OCI-LY3 (cell line): ENCODE measurements around the gene DOCK2.
A peak's percentile ranks its signal among the peaks of the same experiment; 100 is the strongest.

Experiments
- H2AFZ ChIP-seq: fragments of 200-600, 300-600 bp; shearing (Covaris generic); 2 replicates; pipeline ENCODE4 v1.6.0; 2014; ENCODE audit warnings: antibody characterized with exemption, low read depth, low read length
- H3K27ac ChIP-seq: fragments of 200-600, 300-600 bp; sonication (generic); 2 replicates; pipeline ENCODE4 v1.5.1; 2014; ENCODE audit warnings: mild to moderate bottlenecking, low read length, moderate library complexity, mixed read lengths
- H3K27me3 ChIP-seq: fragments of 200-600, 300-600 bp; sonication (generic); 2 replicates; pipeline ENCODE4 v1.6.1; 2014; ENCODE audit warnings: low read depth, low read length, mixed read lengths
- H3K36me3 ChIP-seq: fragments of 200-600, 300-600 bp; sonication (generic); replicated peaks from 2 replicates; pipeline ENCODE3; 2014; ENCODE audit warnings: low read depth, low read length, mixed read lengths
- H3K4me1 ChIP-seq: fragments of 300-600, 200-600 bp; sonication (generic); 2 replicates; pipeline ENCODE4 v1.6.1; 2014; ENCODE audit warnings: low read length, mixed read lengths
- H3K4me2 ChIP-seq: fragments of 200-600, 300-600 bp; sonication (generic); 2 replicates; pipeline ENCODE4 v1.6.1; 2014; ENCODE audit warnings: low read length, mixed read lengths
- H3K4me3 ChIP-seq: fragments of 300-600, 200-600 bp; sonication (generic); 2 replicates; pipeline ENCODE4 v1.5.1; 2014; ENCODE audit warnings: antibody characterized with exemption, mild to moderate bottlenecking, low read length, moderate library complexity
- H3K79me2 ChIP-seq: fragments of 300-600, 200-600 bp; shearing (Covaris generic); 2 replicates; pipeline ENCODE4 v1.6.1; 2014; ENCODE audit warnings: mild to moderate bottlenecking, low read length, mixed read lengths
- H3K9ac ChIP-seq: fragments of 300-600, 200-600 bp; shearing (Covaris generic); 2 replicates; pipeline ENCODE4 v1.6.0; 2014; ENCODE audit warnings: mild to moderate bottlenecking, low read length, moderate library complexity
- H3K9me3 ChIP-seq: fragments of 200-600, 300-600 bp; shearing (Covaris generic); 2 replicates; pipeline ENCODE4 v1.6.1; 2014; ENCODE audit warnings: low read length, mixed read lengths; ENCODE audit not compliant: insufficient read depth
- H4K20me1 ChIP-seq: fragments of 200-600, 300-600 bp; sonication (generic); 2 replicates; pipeline ENCODE4 v1.6.1; 2016; ENCODE audit warnings: low read length, mixed read lengths; ENCODE audit not compliant: insufficient read depth
- CTCF ChIP-seq: fragments of 200-600, 300-600 bp; sonication (generic); IDR thresholded peaks from 2 replicates; pipeline ENCODE4 v1.5.1; 2014; ENCODE audit warnings: antibody characterized with exemption, low read length, low read depth
- EZH2phosphoT487 ChIP-seq: fragments of 200-600 bp; shearing (Covaris generic); IDR thresholded peaks from 2 replicates; pipeline ENCODE4 v1.6.1; 2018; ENCODE audit warnings: antibody characterized with exemption, mixed run types, low read depth

DOCK2 gene

GRCh38 chr5:169636477-169637084 is 494 bp upstream of the DOCK2 start:
- peak overlapping the region; percentile 89 for H2AFZ ChIP-seq

GRCh38 chr5:169637549-169638121 is 560 bp downstream of the DOCK2 start:
- H3K4me2 ChIP-seq, result peak overlapping the region; percentile 99

More at GRCh38 chr5:169636477-169637084, 494 bp upstream of the DOCK2 start:
- peaks cover 16% of the 10 kb centered on the region for H3K4me1 ChIP-seq
- no peak for TF ChIP-seq CTCF
- no peak for TF ChIP-seq EZH2phosphoT487
- peak overlapping the region; percentile 86 for H3K4me3 ChIP-seq
- H3K36me3 ChIP-seq, result peaks cover 28% of the 10 kb centered on the region
- H3K4me2 ChIP-seq, result peak overlapping the region; percentile 99
- H3K9me3 ChIP-seq, result peaks cover 8% of the 10 kb centered on the region; the same call in 1 of the 2 replicates
- H3K9ac ChIP-seq, result peak overlapping the region; percentile 97
- peaks cover 45% of the 10 kb centered on the region for H3K79me2 ChIP-seq
- H3K27me3 ChIP-seq, result no peaks in the 10 kb centered on the region
- H3K27ac ChIP-seq, result peak overlapping the region; percentile 89
- H4K20me1 ChIP-seq, result peaks cover 36% of the 10 kb centered on the region

GRCh38 chr5:169641253-169641652 is 4.2 kb downstream of the DOCK2 start:
- peaks cover 77% of the 10 kb centered on the region for H4K20me1 ChIP-seq
- no peak overlapping the region for H3K27ac ChIP-seq
- TF ChIP-seq EZH2phosphoT487, result no peak
- no peak for TF ChIP-seq CTCF
- H3K27me3 ChIP-seq, result no peaks in the 10 kb centered on the region
- H3K4me1 ChIP-seq, result peaks cover 15% of the 10 kb centered on the region
- peaks cover 8% of the 10 kb centered on the region; the same call in 1 of the 2 replicates for H3K9me3 ChIP-seq
- H3K9ac ChIP-seq, result no peak overlapping the region
- no peak overlapping the region for H3K4me2 ChIP-seq
- H2AFZ ChIP-seq, result no peak overlapping the region
- peaks cover 92% of the 10 kb centered on the region for H3K79me2 ChIP-seq
- H3K36me3 ChIP-seq, result peaks cover 35% of the 10 kb centered on the region
- no peak overlapping the region for H3K4me3 ChIP-seq

More at GRCh38 chr5:169637549-169638121, 560 bp downstream of the DOCK2 start:
- Histone ChIP-seq H3K27me3 (no peaks in the 10 kb centered on the region), H3K4me3 (peak overlapping the region; percentile 86), H3K36me3 (peaks cover 28% of the 10 kb centered on the region), H3K9me3 (peaks cover 8% of the 10 kb centered on the region; the same call in 1 of the 2 replicates), H3K27ac (peak overlapping the region; percentile 89), H4K20me1 (peaks cover 46% of the 10 kb centered on the region), H3K79me2 (peaks cover 56% of the 10 kb centered on the region), H3K4me1 (peaks cover 16% of the 10 kb centered on the region), H2AFZ (peak overlapping the region; percentile 70; the same call in 1 of the 2 replicates), H3K9ac (peak overlapping the region; percentile 97)
- TF ChIP-seq CTCF (no peak), EZH2phosphoT487 (no peak)

GRCh38 chr5:169646856-169647255 is 9.8 kb downstream of the DOCK2 start:
- Histone ChIP-seq H3K27me3 (no peaks in the 10 kb centered on the region), H3K4me3 (peak overlapping the region; percentile 56), H3K4me2 (peak overlapping the region; percentile 68), H4K20me1 (peaks cover 92% of the 10 kb centered on the region), H3K79me2 (peaks cover 100% of the 10 kb centered on the region), H3K27ac (peak overlapping the region; percentile 66), H3K36me3 (peaks cover 36% of the 10 kb centered on the region), H2AFZ (no peak overlapping the region), H3K9ac (peak overlapping the region; percentile 24; the same call in 1 of the 2 replicates), H3K4me1 (peaks cover 58% of the 10 kb centered on the region), H3K9me3 (no peaks in the 10 kb centered on the region)
- TF ChIP-seq EZH2phosphoT487 (no peak), CTCF (no peak)
